ENCODE data around the gene LARGE1. TPM values are rescaled to one million over a fixed set of nuclear protein-coding genes. Genes with fewer than 3 reads are reported as not detected.
A peak's percentile ranks its signal among the peaks of the same experiment; 100 is the strongest.

Gene LARGE1
- total and polyA plus RNA-seq, 2 experiments from 2014 or later, result 1.5 to 12.8 TPM

- H3K9me3 ChIP-seq (ENCODE audit: low read depth), result no peaks in the 10 kb centered on the region
- H3K9me2 ChIP-seq (ENCODE audit: insufficient read depth), result no peaks in the 10 kb centered on the region
- H3K4me2 ChIP-seq (ENCODE audit: unreplicated experiment), result no peak overlapping the region
- no peak overlapping the region for H3K9ac ChIP-seq
- TF ChIP-seq EZH2phosphoT487 (IDR thresholded peaks at IDR 0.05; ENCODE audit: insufficient read depth, low read depth) (no peak), EZH2 (IDR thresholded peaks at IDR 0.05; ENCODE audit: insufficient read depth, poor library complexity, severe bottlenecking) (no peak)
- DNase-seq, result no peak
- H3F3A ChIP-seq (ENCODE audit: insufficient read depth), result peaks cover 4% of the 10 kb centered on the region; the same call in 1 of the 2 replicates
- in situ Hi-C loops (cut with MboI), result no loop called here
- H3K4me3 ChIP-seq, result no peak overlapping the region
- H2AFZ ChIP-seq, result no peak overlapping the region
- H3K27me3 ChIP-seq (replicated peaks; ENCODE audit: insufficient read depth), result no peaks in the 10 kb centered on the region
- WGBS, 2 experiments (ENCODE audit: low coverage in 1 of 2, low lambda C conversion rate in 2 of 2, missing lambda C conversion rate in 2 of 2), result 93% methylated on average over 4 of the region's 4 CpGs
- H3K4me1 ChIP-seq (ENCODE audit: insufficient read depth), result peaks cover 18% of the 10 kb centered on the region
- H4K20me1 ChIP-seq (ENCODE audit: insufficient read depth), result no peaks in the 10 kb centered on the region
- peaks cover 61% of the 10 kb centered on the region for H3K79me2 ChIP-seq (ENCODE audit: insufficient read depth)
- H3K27ac ChIP-seq, result no peak overlapping the region
- H3K36me3 ChIP-seq (ENCODE audit: low read depth), result no peaks in the 10 kb centered on the region
These were observed 7.1 kb downstream of the LARGE1 start for GRCh38 chr22:33913188-33913587.

- H3K79me2 ChIP-seq (ENCODE audit: insufficient read depth), result peaks cover 58% of the 10 kb centered on the region
- H3F3A ChIP-seq (ENCODE audit: insufficient read depth), result peaks cover 4% of the 10 kb centered on the region; the same call in 1 of the 2 replicates
- H3K27me3 ChIP-seq (replicated peaks; ENCODE audit: insufficient read depth), result no peaks in the 10 kb centered on the region
- H4K20me1 ChIP-seq (ENCODE audit: insufficient read depth), result no peaks in the 10 kb centered on the region
- H3K9me2 ChIP-seq (ENCODE audit: insufficient read depth), result no peaks in the 10 kb centered on the region
- no peaks in the 10 kb centered on the region for H3K9me3 ChIP-seq (ENCODE audit: low read depth)
- H2AFZ ChIP-seq, result no peak overlapping the region
- peaks cover 18% of the 10 kb centered on the region for H3K4me1 ChIP-seq (ENCODE audit: insufficient read depth)
- peak; percentile 68 for DNase-seq
- no peak overlapping the region for H3K9ac ChIP-seq
- TF ChIP-seq EZH2 (IDR thresholded peaks at IDR 0.05; ENCODE audit: insufficient read depth, poor library complexity, severe bottlenecking) (no peak), EZH2phosphoT487 (IDR thresholded peaks at IDR 0.05; ENCODE audit: insufficient read depth, low read depth) (no peak)
- no peak overlapping the region for H3K27ac ChIP-seq
- H3K4me2 ChIP-seq (ENCODE audit: unreplicated experiment), result no peak overlapping the region
- no peaks in the 10 kb centered on the region for H3K36me3 ChIP-seq (ENCODE audit: low read depth)
- H3K4me3 ChIP-seq, result no peak overlapping the region
- in situ Hi-C loops (cut with MboI), result no loop called here
- 40 to 44% methylated on average over 6 of the region's 6 CpGs for WGBS, 2 experiments (ENCODE audit: low coverage in 1 of 2, low lambda C conversion rate in 2 of 2, missing lambda C conversion rate in 2 of 2)
These were observed 10.4 kb downstream of the LARGE1 start for GRCh38 chr22:33909911-33910310.

- no peaks in the 10 kb centered on the region for H3K9me3 ChIP-seq (ENCODE audit: low read depth)
- H3K79me2 ChIP-seq (ENCODE audit: insufficient read depth), result peaks cover 56% of the 10 kb centered on the region
- no peak overlapping the region for H2AFZ ChIP-seq
- H3K9ac ChIP-seq, result no peak overlapping the region
- WGBS, 2 experiments (ENCODE audit: low coverage in 1 of 2, low lambda C conversion rate in 2 of 2, missing lambda C conversion rate in 2 of 2), result 44 to 52% methylated on average over 6 of the region's 6 CpGs
- H3K27ac ChIP-seq, result no peak overlapping the region
- H4K20me1 ChIP-seq (ENCODE audit: insufficient read depth), result no peaks in the 10 kb centered on the region
- no peak overlapping the region for H3K4me3 ChIP-seq
- peaks cover 4% of the 10 kb centered on the region; the same call in 1 of the 2 replicates for H3F3A ChIP-seq (ENCODE audit: insufficient read depth)
- H3K36me3 ChIP-seq (ENCODE audit: low read depth), result no peaks in the 10 kb centered on the region
- TF ChIP-seq EZH2 (IDR thresholded peaks at IDR 0.05; ENCODE audit: insufficient read depth, poor library complexity, severe bottlenecking) (no peak), EZH2phosphoT487 (IDR thresholded peaks at IDR 0.05; ENCODE audit: insufficient read depth, low read depth) (no peak)
- peak; percentile 75 for DNase-seq
- peak overlapping the region; percentile 31 for H3K4me2 ChIP-seq (ENCODE audit: unreplicated experiment)
- no peaks in the 10 kb centered on the region for H3K9me2 ChIP-seq (ENCODE audit: insufficient read depth)
- H3K4me1 ChIP-seq (ENCODE audit: insufficient read depth), result peaks cover 18% of the 10 kb centered on the region
- no peaks in the 10 kb centered on the region for H3K27me3 ChIP-seq (replicated peaks; ENCODE audit: insufficient read depth)
- in situ Hi-C loops (cut with MboI), result no loop called here
These were observed 11.2 kb downstream of the LARGE1 start for GRCh38 chr22:33909075-33909458.

DNA sequence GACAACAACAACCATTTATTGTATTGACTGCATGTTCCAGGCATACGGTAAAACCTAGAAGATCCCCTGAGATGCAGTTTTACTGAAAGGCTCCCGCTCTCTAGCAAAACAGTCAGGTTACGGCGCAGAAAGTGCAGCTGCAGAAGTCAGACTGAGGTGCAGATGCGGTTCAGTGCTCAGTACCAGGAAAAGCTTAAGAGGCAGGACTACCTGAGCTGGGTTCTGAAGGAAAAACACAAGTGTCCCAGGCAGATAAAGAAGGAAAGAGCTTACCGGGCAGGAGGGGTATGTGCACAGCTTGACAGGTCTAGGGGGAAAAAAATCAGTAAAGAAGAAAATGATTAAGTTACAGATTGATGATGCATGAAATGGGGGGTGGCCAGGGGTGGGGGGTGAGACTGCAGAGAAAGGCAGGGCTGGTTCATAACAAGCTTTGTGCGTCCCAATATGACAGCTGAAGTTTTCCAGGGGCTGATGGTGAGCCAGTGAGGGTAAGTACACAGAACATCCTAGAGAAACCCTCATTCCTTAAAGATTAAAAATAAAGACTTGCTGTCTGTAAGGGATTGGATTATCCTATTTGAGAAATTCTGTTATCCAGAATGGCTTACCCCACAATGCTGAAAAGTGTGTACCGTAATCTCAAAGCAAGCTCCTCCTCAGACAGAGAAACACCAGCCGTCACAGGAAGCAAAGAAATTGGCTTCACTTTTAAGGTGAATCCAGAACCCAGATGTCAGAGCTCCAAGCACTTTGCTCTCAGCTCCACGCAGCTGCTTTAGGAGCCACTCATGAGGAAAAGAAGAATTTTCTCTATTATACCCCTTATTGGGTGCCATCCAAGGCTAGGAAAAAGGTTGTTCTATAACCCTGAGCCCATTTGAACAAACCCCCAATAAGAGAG lies 11.9 kb downstream of the LARGE1 start:
- peak overlapping the region; percentile 31 for H3K4me2 ChIP-seq (ENCODE audit: unreplicated experiment)
- TF ChIP-seq EZH2phosphoT487 (IDR thresholded peaks at IDR 0.05; ENCODE audit: insufficient read depth, low read depth) (no peak), EZH2 (IDR thresholded peaks at IDR 0.05; ENCODE audit: insufficient read depth, poor library complexity, severe bottlenecking) (no peak)

More for the DNA sequence above, 11.9 kb downstream of the LARGE1 start:
- no peaks in the 10 kb centered on the region for H3K9me2 ChIP-seq (ENCODE audit: insufficient read depth)
- peaks cover 53% of the 10 kb centered on the region for H3K79me2 ChIP-seq (ENCODE audit: insufficient read depth)
- DNase-seq, result no peak
- H2AFZ ChIP-seq, result no peak overlapping the region
- no peak overlapping the region for H3K4me3 ChIP-seq
- H3K9me3 ChIP-seq (ENCODE audit: low read depth), result no peaks in the 10 kb centered on the region
- no peak overlapping the region for H3K27ac ChIP-seq
- H3K36me3 ChIP-seq (ENCODE audit: low read depth), result no peaks in the 10 kb centered on the region
- H3F3A ChIP-seq (ENCODE audit: insufficient read depth), result peaks cover 4% of the 10 kb centered on the region; the same call in 1 of the 2 replicates
- no peak overlapping the region for H3K9ac ChIP-seq
- in situ Hi-C loops (cut with MboI), result no loop called here
- H4K20me1 ChIP-seq (ENCODE audit: insufficient read depth), result no peaks in the 10 kb centered on the region
- no peaks in the 10 kb centered on the region for H3K27me3 ChIP-seq (replicated peaks; ENCODE audit: insufficient read depth)
- 96% methylated on average over 10 of the region's 10 CpGs for WGBS, 2 experiments (ENCODE audit: low coverage in 1 of 2, low lambda C conversion rate in 2 of 2, missing lambda C conversion rate in 2 of 2)
- peaks cover 18% of the 10 kb centered on the region for H3K4me1 ChIP-seq (ENCODE audit: insufficient read depth)

Data from GM23248 (cell line).